Spleen (tissue), 7 donors: ENCODE data around the gene ISOC2.

ENCODE experiments used
- CTCF ChIP-seq, 11 experiments: fragments of 200-600 bp in 7 of 11; fragments of 450-650 bp in 4 of 11; sonication (generic) in 4 of 11; IDR thresholded peaks in 8 of 11; conservative IDR thresholded peaks in 3 of 11; 1 replicate in 7 of 11; 2 replicates in 4 of 11; pipeline versions ENCODE4 v1.4.0 to v1.8.0; 2016 to 2021; ENCODE audit warnings: antibody characterized with exemption in 11 of 11, inconsistent platforms in 4 of 11, mild to moderate bottlenecking in 1 of 11
- POLR2A ChIP-seq, 3 donors: fragments of 450-650 bp; IDR thresholded peaks; one replicate each; pipeline ENCODE4 v1.5.1; 2017; ENCODE audit warnings: antibody characterized with exemption in 3 of 3, mild to moderate bottlenecking in 1 of 3
- donor health status: DM: no; HTN: no; CAD: no; lungs with moderate emphysema.
- donor health status: DM: no; HTN: no; CAD: no.
- donor health status: DM: no; HTN: no; CAD: no.

GRCh38 chr19:55485439-55486011 is 24.1 kb upstream of the ISOC2 start:
- TF ChIP-seq POLR2A (IDR thresholded peaks at IDR 0.05) (no peak), CTCF (IDR thresholded peaks at IDR 0.05 in 8 of 11, conservative IDR thresholded peaks at IDR 0.05 in 3 of 11) (no peak)
